Spleen (tissue), 11 donors: ENCODE measurements around the gene ZNF536. TPM values are rescaled to one million over a fixed set of nuclear protein-coding genes. Genes with fewer than 3 reads are reported as not detected.

ENCODE experiments used
- DNase-seq: peaks from one replicate; pipeline ENCODE4 v3.0.0-alpha.2; 2020
- H3K27ac ChIP-seq, 8 donors: fragments of 200-600 bp; sonication (generic) in 7 of 8; 1 replicate in 4 of 8; 2 replicates in 4 of 8; pipeline versions ENCODE4 v1.5.0 to v1.8.0; 2016 to 2021; ENCODE audit warnings: inconsistent platforms in 4 of 8, mild to moderate bottlenecking in 4 of 8, moderate library complexity in 1 of 8
- H3K27me3 ChIP-seq, 7 donors: fragments of 200-600 bp; sonication (generic) in 6 of 7; replicated peaks in 1 of 7; 1 replicate in 4 of 7; 2 replicates in 3 of 7; pipeline versions ENCODE4 v1.5.0 to v1.8.0; 2016 to 2021; ENCODE audit warnings: inconsistent platforms in 3 of 7, mild to moderate bottlenecking in 1 of 7
- H3K36me3 ChIP-seq, 6 donors: fragments of 200-600 bp; sonication (generic) in 5 of 6; 1 replicate in 4 of 6; 2 replicates in 2 of 6; pipeline versions ENCODE4 v1.5.0 to v1.8.0; 2016 to 2021; ENCODE audit warnings: inconsistent platforms in 2 of 6
- H3K4me1 ChIP-seq, 6 donors: fragments of 200-600 bp; sonication (generic) in 5 of 6; 1 replicate in 3 of 6; 2 replicates in 3 of 6; pipeline versions ENCODE4 v1.5.0 to v1.8.0; 2016 to 2021; ENCODE audit warnings: inconsistent platforms in 3 of 6
- H3K4me3 ChIP-seq, 8 donors: fragments of 200-600 bp; sonication (generic) in 7 of 8; 1 replicate in 4 of 8; 2 replicates in 4 of 8; pipeline versions ENCODE4 v1.5.0 to v1.8.0; 2016 to 2021; ENCODE audit warnings: inconsistent platforms in 4 of 8, mild to moderate bottlenecking in 4 of 8, moderate library complexity in 2 of 8
- H3K9me3 ChIP-seq, 8 donors: fragments of 200-600 bp; sonication (generic) in 7 of 8; 1 replicate in 4 of 8; 2 replicates in 4 of 8; pipeline versions ENCODE4 v1.5.0 to v1.8.0; 2016 to 2021; ENCODE audit warnings: inconsistent platforms in 4 of 8
- CTCF ChIP-seq, 11 experiments: fragments of 200-600 bp in 7 of 11; fragments of 450-650 bp in 4 of 11; sonication (generic) in 4 of 11; IDR thresholded peaks in 8 of 11; conservative IDR thresholded peaks in 3 of 11; 1 replicate in 7 of 11; 2 replicates in 4 of 11; pipeline versions ENCODE4 v1.4.0 to v1.8.0; 2016 to 2021; ENCODE audit warnings: antibody characterized with exemption in 11 of 11, inconsistent platforms in 4 of 11, mild to moderate bottlenecking in 1 of 11
- POLR2A ChIP-seq, 3 donors: fragments of 450-650 bp; IDR thresholded peaks; one replicate each; pipeline ENCODE4 v1.5.1; 2017; ENCODE audit warnings: antibody characterized with exemption in 3 of 3, mild to moderate bottlenecking in 1 of 3
- POLR2AphosphoS5 ChIP-seq, 3 donors: sonication (generic); formaldehyde crosslinking; IDR thresholded peaks; one replicate each; pipeline ENCODE4 v1.5.1; 2017; ENCODE audit warnings: antibody characterized with exemption in 3 of 3
- WGBS, 5 donors: extraction: QIAGEN DNeasy Blood & Tissue Kit in 3 of 5; methylation state at CpG; one replicate each; pipeline versions ENCODE4 v1.1.5 to v1.1.7; 2013 to 2018; 5-methylcytosine and 5-hydroxymethylcytosine counted together
- intact Hi-C: fragments of 100-400 bp; cut with DNase I; formaldehyde crosslinking; loops from one replicate; pipeline ENCODE4 v1.15.0; 2023; ENCODE audit warnings: low total_unique reads
- polyA plus RNA-seq, 3 donors: library from polyadenylated mRNA; stranded (reverse); fragments of 200-250 nt; gene quantifications; one replicate each; pipeline ENCODE4 v1.2.1, GENCODE V29; 2013
- total RNA-seq, 7 donors: library from RNA; depleted of rRNA in 3 of 7; stranded (reverse); fragments of >200 nt in 3 of 7; fragmentation: NEBNext Ultra II Directional in 4 of 7; extraction: Animal tissue kit (Norgen Biotek cat#: 25700) in 4 of 7; gene quantifications; one replicate each; pipeline versions ENCODE4 v1.1.0 to v1.2.1, GENCODE V29; 2016 to 2021
- donor health status: healthy with polysubstance abuse.
- donor health status: DM: no; HTN: no; CAD: no; lungs with moderate emphysema.
- donor health status: DM: no; HTN: no; CAD: no.
- donor health status: Bipolar disorder and iron deficiency.
- donor health status: healthy.
- donor health status: DM: no; HTN: no; CAD: no.
- donor health status: DM: yes; HTN: yes; CAD: no.

Gene ZNF536
- total and polyA plus RNA-seq, 10 donors: 0.13 to 4.1 (median 2.1) TPM

- peak; percentile 48 for DNase-seq
- no peak overlapping the region for H3K27ac ChIP-seq
- TF ChIP-seq CTCF (IDR thresholded peaks at IDR 0.05 in 8 of 11, conservative IDR thresholded peaks at IDR 0.05 in 3 of 11) (no peak), POLR2AphosphoS5 (IDR thresholded peaks at IDR 0.05) (no peak), POLR2A (IDR thresholded peaks at IDR 0.05) (no peak)
- intact Hi-C loops: no loop called here
- peaks cover 0 to 6% (median 0%) of the 10 kb centered on the region in 7 donors for H3K27me3 ChIP-seq
- H3K4me3 ChIP-seq: no peak overlapping the region
- H3K9me3 ChIP-seq: no peaks in the 10 kb centered on the region
- WGBS, 5 donors: 79 to 85% (median 83%) methylated on average over 3 of the region's 3 CpGs
- no peaks in the 10 kb centered on the region for H3K4me1 ChIP-seq
- H3K36me3 ChIP-seq: no peaks in the 10 kb centered on the region
Observed at GRCh38 chr19:30428844-30429243, 56.7 kb downstream of the ZNF536 start.

- H3K4me3 ChIP-seq: no peak overlapping the region
- H3K27ac ChIP-seq: no peak overlapping the region
- 91 to 98% (median 96%) methylated on average over 6 of the region's 6 CpGs for WGBS, 5 donors
- no peaks in the 10 kb centered on the region for H3K4me1 ChIP-seq
- no peak for TF ChIP-seq POLR2A (IDR thresholded peaks at IDR 0.05)
- no peak for TF ChIP-seq POLR2AphosphoS5 (IDR thresholded peaks at IDR 0.05)
- TF ChIP-seq CTCF (IDR thresholded peaks at IDR 0.05 in 8 of 11, conservative IDR thresholded peaks at IDR 0.05 in 3 of 11): no peak
- no peaks in the 10 kb centered on the region for H3K9me3 ChIP-seq
- intact Hi-C loops: no loop called here
- peak; percentile 28 for DNase-seq
- H3K27me3 ChIP-seq: peaks cover 0 to 6% (median 0%) of the 10 kb centered on the region in 7 donors
- no peaks in the 10 kb centered on the region for H3K36me3 ChIP-seq
Observed at GRCh38 chr19:30430206-30430734, 58.1 kb downstream of the ZNF536 start.

GRCh38 chr19:30431591-30431990, 59.4 kb downstream of the ZNF536 start:
- Histone ChIP-seq H3K27ac (no peak overlapping the region), H3K4me1 (no peaks in the 10 kb centered on the region), H3K27me3 (peaks cover 0 to 6% (median 0%) of the 10 kb centered on the region in 7 donors), H3K4me3 (no peak overlapping the region), H3K36me3 (no peaks in the 10 kb centered on the region), H3K9me3 (peaks cover 0 to 4% (median 0%) of the 10 kb centered on the region in 8 donors)
- WGBS, 5 donors: 81 to 91% (median 86%) methylated on average over 8 of the region's 8 CpGs
- TF ChIP-seq POLR2A (IDR thresholded peaks at IDR 0.05) (no peak), CTCF (IDR thresholded peaks at IDR 0.05 in 8 of 11, conservative IDR thresholded peaks at IDR 0.05 in 3 of 11) (no peak), POLR2AphosphoS5 (IDR thresholded peaks at IDR 0.05) (no peak)
- intact Hi-C loops: no loop called here
- DNase-seq: peak; percentile 9

GRCh38 chr19:30434797-30435594, 62.8 kb downstream of the ZNF536 start:
- no peak overlapping the region for H3K27ac ChIP-seq
- no peak overlapping the region for H3K4me3 ChIP-seq
- TF ChIP-seq POLR2AphosphoS5 (IDR thresholded peaks at IDR 0.05) (no peak), CTCF (IDR thresholded peaks at IDR 0.05 in 8 of 11, conservative IDR thresholded peaks at IDR 0.05 in 3 of 11) (no peak), POLR2A (IDR thresholded peaks at IDR 0.05) (no peak)
- H3K9me3 ChIP-seq: peaks cover 0 to 4% (median 0%) of the 10 kb centered on the region in 8 donors
- peaks cover 0 to 11% (median 0%) of the 10 kb centered on the region in 7 donors for H3K27me3 ChIP-seq
- DNase-seq: no peak
- no peaks in the 10 kb centered on the region for H3K36me3 ChIP-seq
- H3K4me1 ChIP-seq: no peaks in the 10 kb centered on the region
- WGBS, 5 donors: 88 to 95% (median 93%) methylated on average over 4 of the region's 4 CpGs
- intact Hi-C loops: no loop called here
